ENCODE results near the gene SUCLG2. TPM values are rescaled to one million over a fixed set of nuclear protein-coding genes. Genes with fewer than 3 reads are reported as not detected.

SUCLG2 gene
- total and polyA plus RNA-seq, 4 donors: 34.3 to 68.4 (median 44.3) TPM

- WGBS, 2 donors: 80 to 86% methylated on average over 6 of the region's 6 CpGs
Measured at GRCh38 chr3:67630666-67631362, 23.6 kb downstream of the SUCLG2 start.

GRCh38 chr3:67624687-67625086 is 29.7 kb downstream of the SUCLG2 start:
- H3K27ac ChIP-seq (ENCODE audit: low read depth in 1 of 2, low read length in 1 of 2): no peak overlapping the region
- no peak overlapping the region for H3K4me3 ChIP-seq
- WGBS, 2 donors: 71 to 83% methylated on average over 2 of the region's 2 CpGs
- H3K36me3 ChIP-seq (ENCODE audit: control insufficient read depth in 4 of 4, insufficient read depth in 4 of 4, low read length in 4 of 4): peaks cover 4 to 6% (median 5%) of the 10 kb centered on the region in 4 donors
- no peaks in the 10 kb centered on the region for H3K9me3 ChIP-seq (ENCODE audit: control insufficient read depth in 4 of 4, insufficient read depth in 3 of 4, low read length in 3 of 4)
- no peak for ATAC-seq (ENCODE audit: insufficient read depth, low FRiP score)
- H3K4me1 ChIP-seq (ENCODE audit: control insufficient read depth in 5 of 5, insufficient read depth in 5 of 5, low read length in 5 of 5): peaks cover 0 to 4% (median 0%) of the 10 kb centered on the region in 5 donors
- DNase-seq: no peak
- TF ChIP-seq CTCF (IDR thresholded peaks at IDR 0.05; ENCODE audit: control extremely low read depth, extremely low read depth): no peak
- no peak overlapping the region for H3K9ac ChIP-seq (ENCODE audit: insufficient read depth in 1 of 2, low read length in 2 of 2)
- H3K27me3 ChIP-seq (ENCODE audit: control insufficient read depth in 3 of 3, insufficient read depth in 3 of 3, low read length in 2 of 3): no peaks in the 10 kb centered on the region

More at GRCh38 chr3:67630666-67631362, 23.6 kb downstream of the SUCLG2 start:
- H3K36me3 ChIP-seq (ENCODE audit: control insufficient read depth in 4 of 4, insufficient read depth in 4 of 4, low read length in 4 of 4): peaks cover 0 to 4% (median 0%) of the 10 kb centered on the region in 4 donors
- peaks cover 0 to 8% (median 0%) of the 10 kb centered on the region in 5 donors for H3K4me1 ChIP-seq (ENCODE audit: control insufficient read depth in 5 of 5, insufficient read depth in 5 of 5, low read length in 5 of 5)
- TF ChIP-seq CTCF (IDR thresholded peaks at IDR 0.05; ENCODE audit: control extremely low read depth, extremely low read depth): no peak
- no peaks in the 10 kb centered on the region for H3K27me3 ChIP-seq (ENCODE audit: control insufficient read depth in 3 of 3, insufficient read depth in 3 of 3, low read length in 2 of 3)
- H3K9ac ChIP-seq (ENCODE audit: insufficient read depth in 1 of 2, low read length in 2 of 2): no peak overlapping the region
- DNase-seq: no peak
- ATAC-seq (ENCODE audit: insufficient read depth, low FRiP score): no peak
- no peak overlapping the region for H3K27ac ChIP-seq (ENCODE audit: low read depth in 1 of 2, low read length in 1 of 2)
- H3K9me3 ChIP-seq (ENCODE audit: control insufficient read depth in 4 of 4, insufficient read depth in 3 of 4, low read length in 3 of 4): no peaks in the 10 kb centered on the region
- no peak overlapping the region for H3K4me3 ChIP-seq

GRCh38 chr3:67624078-67624477 is 30.3 kb downstream of the SUCLG2 start:
- peaks cover 5 to 11% (median 7%) of the 10 kb centered on the region in 4 donors for H3K36me3 ChIP-seq (ENCODE audit: control insufficient read depth in 4 of 4, insufficient read depth in 4 of 4, low read length in 4 of 4)
- H3K27me3 ChIP-seq (ENCODE audit: control insufficient read depth in 3 of 3, insufficient read depth in 3 of 3, low read length in 2 of 3): no peaks in the 10 kb centered on the region
- H3K4me3 ChIP-seq: no peak overlapping the region
- H3K9me3 ChIP-seq (ENCODE audit: control insufficient read depth in 4 of 4, insufficient read depth in 3 of 4, low read length in 3 of 4): no peaks in the 10 kb centered on the region
- DNase-seq: no peak
- H3K4me1 ChIP-seq (ENCODE audit: control insufficient read depth in 5 of 5, insufficient read depth in 5 of 5, low read length in 5 of 5): peaks cover 0 to 4% (median 0%) of the 10 kb centered on the region in 5 donors
- no peak overlapping the region for H3K27ac ChIP-seq (ENCODE audit: low read depth in 1 of 2, low read length in 1 of 2)
- H3K9ac ChIP-seq (ENCODE audit: insufficient read depth in 1 of 2, low read length in 2 of 2): no peak overlapping the region
- WGBS, 2 donors: 84 to 86% methylated on average over 3 of the region's 3 CpGs
- no peak for TF ChIP-seq CTCF (IDR thresholded peaks at IDR 0.05; ENCODE audit: control extremely low read depth, extremely low read depth)
- ATAC-seq (ENCODE audit: insufficient read depth, low FRiP score): no peak
